B cell (primary cell): ENCODE data around the gene CDK13. TPM values are rescaled to one million over a fixed set of nuclear protein-coding genes. Genes with fewer than 3 reads are reported as not detected.

Source experiments
- ATAC-seq: fragments of 200-7000 bp; cut with Tn5 transposase; one replicate; pipeline ENCODE4 v1.10.0; 2021; ENCODE audit warnings: low read depth, mild to moderate bottlenecking, moderate number of reproducible peaks, moderate library complexity
- CTCF ChIA-PET: fragments of 350-600 bp; sonication (Branson Sonifier 250); formaldehyde crosslinking; loops from one replicate; lab custom pipeline; 2021; ENCODE audit warnings: antibody characterized with exemption, inconsistent platforms; lab: Charles Lee
- POLR2A ChIA-PET: fragments of 350-600 bp; sonication (Branson Sonifier 250); formaldehyde crosslinking; loops from one replicate; lab custom pipeline; 2021; ENCODE audit warnings: antibody characterized with exemption; lab: Charles Lee
- DNase-seq: peaks from one replicate; pipeline ENCODE4 v3.0.0; 2013
- H2AFZ ChIP-seq: 2 replicates; pipeline ENCODE4 v1.6.1; 2012; ENCODE audit warnings: mild to moderate bottlenecking, low read depth, low read length; ENCODE audit not compliant: insufficient read depth, poor library complexity, severe bottlenecking
- H3K27ac ChIP-seq, 2 donors: 1 replicate in 1 of 2; 2 replicates in 1 of 2; pipeline ENCODE4 v1.5.1; 2012 to 2013; ENCODE audit warnings: low read length in 2 of 2, mild to moderate bottlenecking in 2 of 2, moderate library complexity in 1 of 2
- H3K27me3 ChIP-seq, 4 experiments: fragments of 200-600 bp in 1 of 4; sonication (generic) in 1 of 4; replicated peaks in 1 of 4; 1 replicate in 2 of 4; 2 replicates in 2 of 4; pipeline versions ENCODE4 v1.6.1 to v1.7.0; 2013 to 2016; ENCODE audit warnings: low read length in 3 of 4, mild to moderate bottlenecking in 2 of 4, mixed read lengths in 1 of 4, moderate library complexity in 1 of 4; ENCODE audit not compliant: insufficient read depth in 4 of 4, control insufficient read depth in 3 of 4; ENCODE audit errors: control extremely low read depth in 1 of 4
- H3K36me3 ChIP-seq, 2 experiments: replicated peaks in 1 of 2; 1 replicate in 1 of 2; 2 replicates in 1 of 2; pipeline versions ENCODE4 v1.6.1 to v1.7.1; 2013; ENCODE audit warnings: low read length in 1 of 2; ENCODE audit not compliant: insufficient read depth in 2 of 2, control insufficient read depth in 1 of 2; ENCODE audit errors: control extremely low read depth in 1 of 2, extremely low read depth in 1 of 2
- H3K4me1 ChIP-seq, 2 donors: fragments of 200-600 bp in 1 of 2; sonication (generic) in 1 of 2; 1 replicate in 1 of 2; 2 replicates in 1 of 2; pipeline versions ENCODE4 v1.5.1 to v1.6.1; 2013 to 2017; ENCODE audit warnings: low read length in 2 of 2; ENCODE audit not compliant: control insufficient read depth in 2 of 2, insufficient read depth in 2 of 2
- H3K4me2 ChIP-seq: replicated peaks from 2 replicates; pipeline ENCODE3; 2012; ENCODE audit warnings: mild to moderate bottlenecking, low read depth, low read length; ENCODE audit not compliant: poor library complexity, severe bottlenecking
- H3K4me3 ChIP-seq, 5 experiments: fragments of 200-600 bp in 1 of 5; sonication (generic) in 1 of 5; 1 replicate in 3 of 5; 2 replicates in 2 of 5; pipeline versions ENCODE4 v1.5.1 to v1.7.0; 2011 to 2016; ENCODE audit warnings: low read length in 4 of 5, mild to moderate bottlenecking in 4 of 5, low read depth in 2 of 5, control low read depth in 1 of 5, moderate library complexity in 1 of 5; ENCODE audit not compliant: insufficient read depth in 1 of 5; ENCODE audit errors: control extremely low read depth in 1 of 5, extremely low read depth in 1 of 5
- H3K79me2 ChIP-seq: fragments of 200-600 bp; sonication (generic); one replicate; pipeline ENCODE4 v1.6.0; 2016; ENCODE audit warnings: low read length; ENCODE audit not compliant: control insufficient read depth, insufficient read depth
- H3K9ac ChIP-seq: fragments of 200-600 bp; sonication (generic); 2 replicates; pipeline ENCODE4 v1.6.1; 2017; ENCODE audit warnings: mild to moderate bottlenecking, low read length, moderate library complexity
- H3K9me3 ChIP-seq, 3 donors: one replicate each; pipeline versions ENCODE4 v1.6.1 to v1.7.1; 2013; ENCODE audit warnings: low read length in 2 of 3; ENCODE audit not compliant: control insufficient read depth in 2 of 3, insufficient read depth in 1 of 3; ENCODE audit errors: control extremely low read depth in 1 of 3
- H4K20me1 ChIP-seq: 2 replicates; pipeline ENCODE4 v1.6.0; 2012; ENCODE audit warnings: mild to moderate bottlenecking, low read length; ENCODE audit not compliant: insufficient read depth, control insufficient read depth, poor library complexity, severe bottlenecking
- H3K27ac Mint-ChIP-seq: one replicate; pipeline ENCODE4 v1.8.0; 2021; ENCODE audit warnings: mixed read lengths
- H3K27me3 Mint-ChIP-seq: one replicate; pipeline ENCODE4 v1.8.0; 2021; ENCODE audit warnings: mixed read lengths
- H3K4me1 Mint-ChIP-seq: one replicate; pipeline ENCODE4 v1.8.0; 2021; ENCODE audit warnings: mixed read lengths
- H3K4me3 Mint-ChIP-seq: one replicate; pipeline ENCODE4 v1.8.0; 2021; ENCODE audit warnings: mixed read lengths
- H3K9me3 Mint-ChIP-seq: one replicate; pipeline ENCODE4 v1.8.0; 2022; ENCODE audit warnings: mixed read lengths; ENCODE audit not compliant: insufficient read depth
- EZH2 ChIP-seq: IDR thresholded peaks from 2 replicates; pipeline ENCODE4 v1.6.1; 2012; ENCODE audit warnings: borderline replicate concordance, low read depth, mild to moderate bottlenecking, moderate library complexity, low read length; ENCODE audit not compliant: insufficient read depth, poor library complexity, severe bottlenecking
- WGBS: methylation state at CpG from one replicate; pipeline ENCODE4 v1.1.5; 2013; ENCODE audit warnings: missing lambda C conversion rate; ENCODE audit not compliant: insufficient coverage; 5-methylcytosine and 5-hydroxymethylcytosine counted together
- intact Hi-C: fragments of 100-400 bp; cut with micrococcal nuclease; formaldehyde crosslinking; loops from one replicate; pipeline ENCODE4 v1.10.0; 2022
- polyA plus RNA-seq: library from polyadenylated mRNA; depleted of rRNA; stranded (reverse); fragments of >200 nt; gene quantifications from 2 replicates; pipeline ENCODE4 v1.2.3, GENCODE V29; 2012
- total RNA-seq, 2 donors: library from RNA; stranded (reverse); fragments of 120-200 nt in 1 of 2; gene quantifications; 1 replicate in 1 of 2; 2 replicates in 1 of 2; pipeline versions ENCODE4 v1.2.3 to v1.2.4, GENCODE V29; 2013 to 2022
- TF ChIP-seq, protein P1 (sequence below): fragments of 200-600 bp; IDR thresholded peaks from one replicate; pipeline ENCODE4 v1.8.0; 2022; ENCODE audit warnings: antibody characterized with exemption, mild to moderate bottlenecking

The CDK13 gene
- total and polyA plus RNA-seq, 2 donors (not counting 1 experiment from before 2014, with no cell fraction given) = 56.1 to 146 TPM

DNA sequence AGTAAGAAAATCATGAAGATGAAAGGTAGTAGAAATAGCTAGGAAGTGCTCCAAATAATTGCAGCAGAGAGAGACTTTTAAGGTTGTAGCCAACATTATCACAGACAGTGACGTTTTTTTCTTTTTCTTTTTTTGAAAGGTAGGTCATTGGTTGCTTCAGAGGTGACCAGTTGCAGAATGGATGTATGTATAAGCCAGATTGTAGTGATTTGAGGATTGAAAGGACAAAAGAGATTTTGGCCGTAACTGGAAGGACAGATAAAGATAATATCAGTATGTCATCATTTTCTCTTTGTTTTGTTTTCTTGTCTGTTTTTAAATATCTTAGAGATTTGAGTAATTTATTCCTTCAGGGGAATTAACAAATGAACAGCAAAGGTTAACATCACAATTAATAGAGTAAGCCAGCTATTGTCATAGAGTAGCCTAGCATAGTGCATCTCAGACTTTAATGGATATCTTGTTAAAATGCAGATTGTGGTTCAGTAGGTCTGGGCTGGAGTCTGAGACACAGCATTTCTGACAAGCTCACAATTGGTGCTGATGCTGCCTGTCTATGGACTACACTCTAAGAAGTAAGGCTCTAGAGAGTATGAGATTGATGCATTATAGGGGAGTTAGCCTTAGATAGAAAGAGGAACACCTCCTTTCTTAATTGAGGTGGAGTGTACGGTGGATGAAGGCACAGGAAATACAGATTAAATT, 28.3 kb downstream of the CDK13 start:
- WGBS = 0% methylated on average over 1 of the region's 3 CpGs
- ATAC-seq (peak; percentile 69), DNase-seq (peak; percentile 43)
- ChIA-PET POLR2A (interaction anchor here (1.0 kb wide), 1 partner anchor 27 kb away, joined by 3 read pairs; no protein-coding TSS in a partner anchor), CTCF (interaction anchor here (1.8 to 2.5 kb wide), 2 partner anchors 21 to 27 kb away, joined by 6 to 9 read pairs; partner anchors contain the start of gene CDK13)
- Histone ChIP-seq H3K27me3 (no peaks in the 10 kb centered on the region), H3K9me3 (no peaks in the 10 kb centered on the region), H3K4me3 (no peak overlapping the region), H4K20me1 (peaks cover 42% of the 10 kb centered on the region), H3K4me1 (peaks cover 60 to 66% of the 10 kb centered on the region in 2 donors), H3K36me3 (no peaks in the 10 kb centered on the region), H3K79me2 (peaks cover 88% of the 10 kb centered on the region), H3K27ac (peak overlapping the region in 1 of 2 donors; percentile 40), H3K9ac (peak overlapping the region; percentile 1), H2AFZ (no peak overlapping the region), H3K4me2 (peak overlapping the region; percentile 65)
- Mint-ChIP-seq H3K27ac (no peak overlapping the region), H3K27me3 (no peaks in the 10 kb centered on the region), H3K9me3 (no peaks in the 10 kb centered on the region), H3K4me1 (peaks cover 29% of the 10 kb centered on the region), H3K4me3 (no peak overlapping the region)
- TF ChIP-seq, protein P1, sequence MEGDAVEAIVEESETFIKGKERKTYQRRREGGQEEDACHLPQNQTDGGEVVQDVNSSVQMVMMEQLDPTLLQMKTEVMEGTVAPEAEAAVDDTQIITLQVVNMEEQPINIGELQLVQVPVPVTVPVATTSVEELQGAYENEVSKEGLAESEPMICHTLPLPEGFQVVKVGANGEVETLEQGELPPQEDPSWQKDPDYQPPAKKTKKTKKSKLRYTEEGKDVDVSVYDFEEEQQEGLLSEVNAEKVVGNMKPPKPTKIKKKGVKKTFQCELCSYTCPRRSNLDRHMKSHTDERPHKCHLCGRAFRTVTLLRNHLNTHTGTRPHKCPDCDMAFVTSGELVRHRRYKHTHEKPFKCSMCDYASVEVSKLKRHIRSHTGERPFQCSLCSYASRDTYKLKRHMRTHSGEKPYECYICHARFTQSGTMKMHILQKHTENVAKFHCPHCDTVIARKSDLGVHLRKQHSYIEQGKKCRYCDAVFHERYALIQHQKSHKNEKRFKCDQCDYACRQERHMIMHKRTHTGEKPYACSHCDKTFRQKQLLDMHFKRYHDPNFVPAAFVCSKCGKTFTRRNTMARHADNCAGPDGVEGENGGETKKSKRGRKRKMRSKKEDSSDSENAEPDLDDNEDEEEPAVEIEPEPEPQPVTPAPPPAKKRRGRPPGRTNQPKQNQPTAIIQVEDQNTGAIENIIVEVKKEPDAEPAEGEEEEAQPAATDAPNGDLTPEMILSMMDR = no peak
- TF ChIP-seq EZH2 = no peak
- intact Hi-C loops = no loop called here
